Thoracic aorta (tissue), 2 donors: ENCODE results near the gene UHRF1. TPM values are rescaled to one million over a fixed set of nuclear protein-coding genes. Genes with fewer than 3 reads are reported as not detected.
"Not testable (repeated sequence)": the region's sequence is repeated elsewhere in the genome, so short reads cannot be mapped to it uniquely, and the experiment has no call there.

Experiments
- ATAC-seq: fragments of 150-250 bp; one replicate; pipeline ENCODE4 v1.8.0; 2017; ENCODE audit warnings: low read depth; ENCODE audit not compliant: insufficient number of reproducible peaks, low FRiP score
- DNase-seq: peaks from one replicate; pipeline ENCODE4 v3.0.0-alpha.2; 2020; ENCODE audit warnings: low spot score
- H3K27ac ChIP-seq, 2 donors: fragments of 200-600 bp; sonication (generic); 1 replicate in 1 of 2; 2 replicates in 1 of 2; pipeline ENCODE4 v1.5.1; 2016; ENCODE audit warnings: mild to moderate bottlenecking in 2 of 2, moderate library complexity in 2 of 2
- H3K27me3 ChIP-seq: fragments of 200-600 bp; sonication (generic); replicated peaks from 2 replicates; pipeline ENCODE4 v1.6.0; 2016; ENCODE audit warnings: mild to moderate bottlenecking; ENCODE audit not compliant: insufficient read depth
- H3K36me3 ChIP-seq: fragments of 200-600 bp; sonication (generic); one replicate; pipeline ENCODE4 v1.5.1; 2016
- H3K4me1 ChIP-seq, 2 donors: fragments of 200-600 bp; sonication (generic); 1 replicate in 1 of 2; 2 replicates in 1 of 2; pipeline versions ENCODE4 v1.5.1 to v1.6.0; 2016; ENCODE audit warnings: low read depth in 2 of 2, mild to moderate bottlenecking in 1 of 2; ENCODE audit not compliant: control insufficient read depth in 1 of 2
- H3K4me3 ChIP-seq: fragments of 200-600 bp; sonication (generic); 2 replicates; pipeline ENCODE4 v1.5.1; 2016; ENCODE audit warnings: mild to moderate bottlenecking
- H3K9me3 ChIP-seq: fragments of 200-600 bp; sonication (generic); 2 replicates; pipeline ENCODE4 v1.5.1; 2016
- CTCF ChIP-seq: fragments of 200-600 bp; sonication (generic); IDR thresholded peaks from one replicate; pipeline ENCODE4 v1.5.1; 2019; ENCODE audit warnings: antibody characterized with exemption
- total RNA-seq, 2 donors: library from RNA; depleted of rRNA; stranded (reverse); fragments of >200 nt; gene quantifications; one replicate each; pipeline versions ENCODE4 v1.1.0 to v1.2.3, GENCODE V29; 2016

The UHRF1 gene
- total RNA-seq, 2 donors from 2014 or later, result 1.6 to 2.2 TPM

GRCh38 chr19:4972509-4973230 lies 63.4 kb downstream of the UHRF1 start:
- Histone ChIP-seq H3K4me1 (peaks cover 34 to 60% of the 10 kb centered on the region in 2 donors), H3K36me3 (no peaks in the 10 kb centered on the region), H3K9me3 (no peaks in the 10 kb centered on the region), H3K4me3 (no peak overlapping the region), H3K27me3 (no peaks in the 10 kb centered on the region), H3K27ac (no peak overlapping the region)
- no peak for TF ChIP-seq CTCF
- ATAC-seq, result no peak
- no peak for DNase-seq

- DNase-seq (no peak), ATAC-seq (no peak)
- H3K27me3 ChIP-seq, result no peaks in the 10 kb centered on the region
- H3K27ac ChIP-seq, result no peak overlapping the region
- no peak for TF ChIP-seq CTCF
- peaks cover 37 to 58% of the 10 kb centered on the region in 2 donors for H3K4me1 ChIP-seq
- no peak overlapping the region for H3K4me3 ChIP-seq
- no peaks in the 10 kb centered on the region for H3K9me3 ChIP-seq
- no peaks in the 10 kb centered on the region for H3K36me3 ChIP-seq
These were observed 65.7 kb downstream of the UHRF1 start for GRCh38 chr19:4974880-4975469.

- not testable (repeated sequence) for H3K4me3 ChIP-seq, ATAC-seq, H3K36me3 ChIP-seq, H3K9me3 ChIP-seq, DNase-seq, H3K27me3 ChIP-seq
- H3K27ac ChIP-seq, result peak overlapping the region; percentile 40 to 74
- peaks cover 33 to 52% of the 10 kb centered on the region in 2 donors for H3K4me1 ChIP-seq
These were observed 66.3 kb downstream of the UHRF1 start for GRCh38 chr19:4975601-4976000.

DNA sequence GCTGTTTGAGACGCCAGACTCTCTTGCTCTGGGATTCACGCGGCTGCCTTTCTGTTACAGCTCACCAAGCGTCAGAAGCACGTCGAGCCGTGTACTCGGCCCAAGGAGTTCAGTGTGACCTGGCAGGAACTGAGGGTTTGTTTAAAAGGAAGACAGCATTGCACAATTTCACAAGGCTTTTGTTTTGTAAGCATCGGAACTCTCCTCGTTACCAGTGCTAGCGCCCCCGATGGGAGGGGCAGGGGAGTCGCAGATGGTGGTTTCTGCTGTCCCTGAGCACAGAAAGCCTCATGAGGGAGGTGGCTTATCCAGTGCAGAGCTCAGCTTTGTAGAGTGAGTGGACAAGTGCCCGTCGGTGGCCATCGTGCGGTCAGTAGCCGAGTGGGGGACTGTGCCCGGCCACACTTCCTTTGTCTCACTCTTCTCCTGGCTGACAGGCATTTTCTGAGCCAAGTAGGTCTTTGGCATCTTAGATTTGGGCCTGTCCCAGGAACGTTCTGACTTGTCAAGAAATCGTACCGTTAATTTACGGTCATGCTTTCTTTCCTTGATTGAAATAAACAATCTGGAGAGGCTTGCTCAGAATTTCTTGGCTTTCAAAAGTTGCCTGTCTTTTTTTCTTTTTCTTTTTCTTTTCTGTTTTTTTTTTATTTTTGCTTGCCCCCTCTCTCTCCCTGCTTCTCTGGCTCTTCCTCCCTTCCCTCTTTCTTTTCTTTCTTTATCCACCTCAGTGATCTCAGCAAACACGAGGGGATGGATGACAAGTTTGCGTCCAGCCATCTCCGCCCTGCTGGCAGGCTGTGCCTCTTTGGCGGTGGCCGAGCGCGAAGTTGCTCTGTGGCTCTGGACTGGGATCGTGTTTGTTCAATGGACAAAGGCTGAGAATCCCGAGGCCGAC lies 67.3 kb downstream of the UHRF1 start:
- Histone ChIP-seq H3K4me1 (peaks cover 27 to 41% of the 10 kb centered on the region in 2 donors), H3K4me3 (peak overlapping the region; percentile 36), H3K36me3 (no peaks in the 10 kb centered on the region), H3K9me3 (no peaks in the 10 kb centered on the region), H3K27ac (peak overlapping the region; percentile 40 to 74), H3K27me3 (no peaks in the 10 kb centered on the region)
- DNase-seq (peak; percentile 59), ATAC-seq (peak; percentile 59)
- TF ChIP-seq CTCF, result peak; percentile 38

DNA sequence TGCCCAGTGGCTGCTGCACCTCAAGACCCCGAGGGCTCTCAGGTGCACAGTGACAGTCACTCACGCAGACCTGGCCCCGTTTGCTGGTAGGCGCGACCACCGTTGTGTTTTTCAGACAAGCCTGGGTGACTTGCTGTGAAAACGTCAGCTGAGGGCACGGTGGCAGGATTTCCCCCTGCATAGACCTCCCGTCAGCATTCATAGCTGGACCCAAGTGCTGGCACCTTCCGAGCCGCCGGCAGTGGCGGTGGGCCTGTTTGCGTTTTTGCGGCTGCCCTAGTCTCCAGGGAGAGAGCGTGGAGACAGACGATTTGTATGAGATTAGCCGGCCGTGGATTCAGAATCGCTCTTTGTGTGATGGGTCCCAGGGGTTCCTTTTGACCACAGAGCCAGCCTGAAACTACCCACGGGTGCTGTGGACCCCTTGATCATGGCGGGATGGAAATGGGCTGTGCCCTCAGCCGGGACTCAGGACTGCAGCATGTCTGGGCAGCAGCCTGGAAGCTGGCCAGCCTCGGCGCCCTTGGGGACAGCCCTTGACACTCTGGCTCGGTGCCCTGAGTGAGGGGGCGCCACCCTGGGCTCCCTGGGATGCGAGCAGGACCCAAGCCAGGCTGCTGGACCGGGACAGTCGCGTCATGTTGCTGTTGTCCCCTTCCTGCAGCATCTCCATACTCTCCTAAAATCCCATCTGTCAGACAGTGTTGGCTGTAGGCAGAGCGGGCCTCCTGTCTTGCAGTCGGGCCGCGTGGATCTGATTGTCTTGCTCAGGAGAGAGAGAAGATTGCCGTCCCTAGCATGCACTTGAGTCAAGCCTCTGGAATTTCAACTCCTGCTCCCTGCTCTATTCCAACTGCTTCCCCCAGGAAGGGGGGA lies 68.2 kb downstream of the UHRF1 start:
- Histone ChIP-seq H3K27me3 (no peaks in the 10 kb centered on the region), H3K9me3 (no peaks in the 10 kb centered on the region), H3K36me3 (no peaks in the 10 kb centered on the region), H3K4me3 (peak overlapping the region; percentile 36), H3K4me1 (peaks cover 26 to 33% of the 10 kb centered on the region in 2 donors), H3K27ac (peak overlapping the region; percentile 40 to 74)
- DNase-seq (no peak), ATAC-seq (no peak)
- no peak for TF ChIP-seq CTCF
